NB4 (cell line): ENCODE data around the gene RANBP3L.
"Not testable (repeated sequence)": the region's sequence is repeated elsewhere in the genome, so short reads cannot be mapped to it uniquely, and the experiment has no call there.

Experiments
- DNase-seq: peaks from one replicate; pipeline ENCODE4 v3.0.0; 2010; ENCODE audit warnings: low read depth
- H3K4me3 ChIP-seq: one replicate; pipeline ENCODE4 v1.5.1; 2011; ENCODE audit warnings: mild to moderate bottlenecking, low read depth, low read length, moderate library complexity
- CTCF ChIP-seq: IDR thresholded peaks from one replicate; pipeline ENCODE4 v1.5.1; 2012; ENCODE audit warnings: low read depth, low read length
- MAX ChIP-seq: IDR thresholded peaks from 2 replicates; pipeline ENCODE4 v1.6.1; 2011; ENCODE audit warnings: low read depth, low read length
- MYC ChIP-seq: IDR thresholded peaks from 2 replicates; pipeline ENCODE4 v1.6.1; 2011; ENCODE audit warnings: low read depth, low read length
- POLR2A ChIP-seq: IDR thresholded peaks from 2 replicates; pipeline ENCODE4 v1.6.1; 2011; ENCODE audit warnings: mild to moderate bottlenecking; ENCODE audit not compliant: insufficient read length; ENCODE audit errors: extremely low read depth

The RANBP3L gene

GRCh38 chr5:36285837-36286615 is 15.7 kb downstream of the RANBP3L start:
- DNase-seq = no peak
- no peak overlapping the region for H3K4me3 ChIP-seq
- TF ChIP-seq MAX = no peak
- TF ChIP-seq MYC = no peak
- TF ChIP-seq CTCF = no peak
- TF ChIP-seq POLR2A = no peak

GRCh38 chr5:36283775-36284174 is 17.9 kb downstream of the RANBP3L start:
- DNase-seq, H3K4me3 ChIP-seq: not testable (repeated sequence)

GRCh38 chr5:36281626-36282025 is 20.1 kb downstream of the RANBP3L start:
- no peak for TF ChIP-seq MAX
- no peak for TF ChIP-seq MYC
- TF ChIP-seq POLR2A = no peak
- TF ChIP-seq CTCF = no peak
- H3K4me3 ChIP-seq = no peak overlapping the region
- DNase-seq = no peak

GRCh38 chr5:36279054-36279698 is 22.5 kb downstream of the RANBP3L start:
- H3K4me3 ChIP-seq = no peak overlapping the region
- DNase-seq = peak; percentile 9
- TF ChIP-seq MYC (no peak), CTCF (no peak), POLR2A (no peak), MAX (no peak)

- H3K4me3 ChIP-seq = no peak overlapping the region
- TF ChIP-seq MAX = no peak
- no peak for TF ChIP-seq MYC
- TF ChIP-seq CTCF = no peak
- TF ChIP-seq POLR2A = no peak
- DNase-seq = no peak
Measured at GRCh38 chr5:36277521-36278176, 24.1 kb downstream of the RANBP3L start.

GRCh38 chr5:36276864-36277263 is 24.8 kb downstream of the RANBP3L start:
- DNase-seq = no peak
- no peak overlapping the region for H3K4me3 ChIP-seq
- TF ChIP-seq CTCF (no peak), MYC (no peak), MAX (no peak), POLR2A (no peak)
